ENCODE results near the gene PPP2R5D.
"Not testable (repeated sequence)": the region's sequence is repeated elsewhere in the genome, so short reads cannot be mapped to it uniquely, and the experiment has no call there.

PPP2R5D gene

DNA sequence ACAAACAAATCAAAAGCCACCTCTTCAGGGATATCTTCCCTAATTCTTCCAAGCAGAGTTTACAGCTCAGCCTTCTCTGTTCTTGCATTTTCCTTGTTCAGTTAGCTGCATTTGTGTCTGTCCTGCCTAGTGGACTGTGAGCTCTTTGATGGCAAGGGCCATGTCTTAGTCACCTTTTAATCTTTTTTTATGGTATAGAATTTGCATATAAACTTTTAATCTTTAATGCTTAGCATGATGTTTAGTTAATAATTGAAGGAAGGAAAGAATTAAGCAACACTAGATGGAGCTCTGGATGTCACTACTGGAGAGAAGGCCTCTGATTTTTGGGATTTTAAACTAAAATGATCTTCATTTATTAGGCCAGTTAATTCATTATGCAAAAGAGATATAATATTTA is 12.1 kb downstream of the PPP2R5D start:
- no peak for DNase-seq

DNA sequence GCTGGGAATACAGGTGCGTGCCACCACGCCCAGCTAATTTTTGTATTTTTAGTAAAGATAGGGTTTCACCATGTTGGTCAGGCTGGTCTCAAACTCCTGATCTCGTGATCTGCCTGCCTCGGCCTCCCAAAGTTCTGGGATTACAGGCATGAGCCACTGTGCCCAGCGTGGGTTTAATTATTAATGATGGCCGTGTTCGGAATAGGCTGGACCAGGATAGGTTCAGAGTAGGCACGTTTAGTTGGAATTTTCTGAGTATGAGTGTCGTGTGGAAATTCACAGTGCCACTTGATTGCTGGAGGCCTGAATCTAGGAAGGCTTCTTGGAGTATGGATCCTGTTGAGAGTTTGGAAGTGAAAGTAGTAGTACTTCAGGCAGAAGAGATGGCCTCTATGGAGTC is 13.8 kb downstream of the PPP2R5D start:
- not testable (repeated sequence) for DNase-seq

DNA sequence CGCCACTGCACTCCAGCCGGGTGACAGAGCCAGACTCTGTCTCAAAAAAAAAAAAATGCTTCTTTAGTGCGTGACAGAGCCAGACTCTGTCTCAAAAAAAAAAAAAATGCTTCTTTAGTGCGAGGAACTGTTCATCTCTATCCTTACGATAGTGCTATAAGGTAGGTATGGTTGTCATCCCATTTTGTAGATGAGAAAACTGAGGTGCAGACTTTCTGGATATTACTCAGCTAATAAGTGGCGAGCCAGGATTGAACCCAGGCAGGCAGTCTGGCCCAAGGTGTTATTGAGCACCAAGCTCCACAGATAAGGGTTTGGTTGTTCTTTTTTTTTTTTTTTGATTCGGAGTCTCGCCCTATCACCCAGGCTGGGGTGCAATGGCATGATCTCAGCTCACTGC is 17.5 kb downstream of the PPP2R5D start:
- no peak for DNase-seq

DNA sequence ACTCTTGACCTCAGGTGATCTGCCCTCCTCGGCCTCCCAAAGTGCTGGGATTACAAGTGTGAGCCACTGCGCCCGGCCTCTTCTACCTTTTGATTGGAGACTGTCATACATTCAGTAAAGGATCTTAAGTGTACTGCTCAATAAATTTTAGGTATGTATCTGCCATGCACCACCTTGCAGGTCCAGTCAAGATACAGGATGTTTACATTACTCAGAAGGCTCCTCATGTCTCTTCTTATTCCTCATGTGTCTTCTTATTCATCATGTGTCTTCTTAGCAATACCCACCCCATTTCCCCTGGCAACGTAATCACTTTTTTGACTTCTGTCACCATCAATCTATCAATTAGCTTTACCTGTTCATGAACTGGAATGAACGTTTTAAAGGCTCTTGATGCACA is 21.5 kb downstream of the PPP2R5D start:
- DNase-seq, result no peak

DNA sequence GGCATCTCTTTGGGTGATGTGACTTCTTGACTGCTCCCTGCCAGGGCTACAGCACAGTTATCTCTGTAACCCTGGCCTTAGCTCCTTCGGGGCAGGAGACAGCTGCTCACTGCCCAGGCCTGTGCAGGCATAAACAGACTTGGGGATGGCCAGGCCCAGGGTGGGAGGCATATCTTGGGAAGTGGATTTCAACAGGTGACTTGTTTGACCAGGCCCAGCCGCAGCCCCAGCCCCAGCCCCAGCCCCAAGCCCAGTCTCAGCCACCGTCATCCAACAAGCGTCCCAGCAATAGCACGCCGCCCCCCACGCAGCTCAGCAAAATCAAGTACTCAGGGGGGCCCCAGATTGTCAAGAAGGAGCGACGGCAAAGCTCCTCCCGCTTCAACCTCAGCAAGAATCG is 21.9 kb downstream of the PPP2R5D start:
- DNase-seq, result no peak

DNA sequence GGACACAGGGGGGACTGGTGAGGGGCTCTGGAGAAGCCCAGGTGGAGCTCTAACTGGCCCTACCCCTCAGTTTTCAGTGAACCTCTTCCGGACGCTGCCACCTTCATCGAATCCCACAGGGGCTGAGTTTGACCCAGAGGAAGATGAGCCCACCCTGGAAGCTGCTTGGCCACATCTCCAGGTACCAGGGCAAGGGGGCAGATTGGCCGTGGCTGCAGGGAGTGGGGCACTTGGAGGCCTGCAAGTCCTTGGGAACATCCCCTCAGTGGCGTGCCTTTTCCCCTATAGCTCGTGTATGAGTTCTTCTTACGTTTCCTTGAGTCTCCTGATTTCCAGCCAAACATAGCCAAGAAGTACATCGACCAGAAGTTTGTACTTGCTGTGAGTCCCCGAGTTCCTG is 22.8 kb downstream of the PPP2R5D start:
- no peak for DNase-seq

- peak; percentile 74 for DNase-seq
Measured at GRCh38 chr6:43009124-43009523, 24.8 kb downstream of the PPP2R5D start.

DNA sequence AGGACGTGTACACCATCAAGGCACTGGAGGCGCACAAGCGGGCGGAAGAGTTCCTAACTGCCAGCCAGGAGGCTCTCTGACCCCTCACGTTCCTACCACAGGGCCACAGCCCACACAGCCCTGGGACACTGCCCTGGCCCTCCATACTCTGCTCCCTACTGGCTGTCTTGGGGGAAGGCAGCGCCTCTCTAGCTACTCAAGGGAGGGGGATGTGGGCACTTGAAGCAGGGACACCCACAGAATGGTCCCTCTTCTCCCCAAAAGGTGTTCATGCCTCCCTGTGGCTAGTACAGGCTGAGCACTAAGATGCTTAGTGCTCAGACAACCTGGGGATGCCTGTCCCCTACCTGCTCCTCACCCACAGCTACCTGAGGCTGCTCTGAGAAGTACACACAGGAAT is 26.8 kb downstream of the PPP2R5D start:
- DNase-seq, result no peak

DNA sequence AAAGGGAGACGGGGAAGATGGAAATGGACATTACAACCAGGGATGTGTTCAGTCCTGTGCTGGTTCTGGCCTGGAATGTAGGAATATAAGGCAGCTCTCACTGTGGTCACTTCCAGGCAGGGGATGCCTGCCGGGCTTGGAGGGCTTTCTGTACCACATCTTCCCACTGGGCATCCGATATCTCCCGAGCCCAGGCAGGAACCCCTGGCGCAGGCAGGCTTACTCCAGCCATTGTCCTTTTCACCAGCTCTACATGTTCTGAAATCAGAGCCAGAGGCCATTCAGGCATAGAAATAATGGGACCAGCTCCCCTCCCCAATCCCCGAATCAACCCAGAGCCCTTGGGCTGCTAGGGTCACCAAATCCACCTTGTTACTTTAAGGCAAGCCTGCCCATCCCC is 28.0 kb downstream of the PPP2R5D start:
- no peak for DNase-seq

- no peak for DNase-seq
Measured at GRCh38 chr6:43013097-43013842, 28.9 kb downstream of the PPP2R5D start.

DNA sequence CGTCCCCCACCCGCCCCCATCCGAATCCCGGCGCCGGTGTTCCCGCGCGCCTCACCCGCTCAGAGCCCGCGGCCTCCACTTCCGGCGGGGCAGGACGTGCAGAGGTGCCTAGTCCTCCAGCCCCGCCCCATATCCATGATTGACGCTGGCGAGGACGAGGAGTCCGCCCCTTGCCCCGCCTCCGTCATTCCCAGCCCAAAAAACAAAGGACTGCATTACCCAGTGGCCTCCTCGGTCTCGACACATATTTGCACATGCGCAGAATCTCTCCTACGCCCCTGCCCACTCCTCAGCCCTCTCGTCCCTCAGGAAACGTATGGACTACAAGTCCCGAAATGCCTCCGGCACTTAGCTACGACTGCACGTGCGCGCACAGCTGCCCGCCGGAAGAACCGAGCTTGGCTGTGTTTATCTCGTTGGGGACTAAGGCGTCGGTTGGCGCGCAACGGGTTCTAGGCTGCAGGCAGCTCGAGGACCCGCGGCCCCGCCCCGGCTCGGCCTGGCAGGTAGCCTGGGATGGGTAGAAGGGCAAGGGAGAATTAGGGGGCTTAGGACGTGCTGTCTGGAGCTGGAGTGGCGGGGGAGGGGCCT is 29.6 kb downstream of the PPP2R5D start, which contains the start of the genes KLHDC3 and MEA1:
KLHDC3 (plus strand) TSS at position 407 of the 591 bp plus-strand sequence. CDS start 2,944 bp downstream, outside the sequence.
MEA1 (minus strand) TSS at position 104 of the 591 bp plus-strand sequence. CDS start 133 bp downstream, outside the sequence.
- peak; percentile 100 for DNase-seq

DNA sequence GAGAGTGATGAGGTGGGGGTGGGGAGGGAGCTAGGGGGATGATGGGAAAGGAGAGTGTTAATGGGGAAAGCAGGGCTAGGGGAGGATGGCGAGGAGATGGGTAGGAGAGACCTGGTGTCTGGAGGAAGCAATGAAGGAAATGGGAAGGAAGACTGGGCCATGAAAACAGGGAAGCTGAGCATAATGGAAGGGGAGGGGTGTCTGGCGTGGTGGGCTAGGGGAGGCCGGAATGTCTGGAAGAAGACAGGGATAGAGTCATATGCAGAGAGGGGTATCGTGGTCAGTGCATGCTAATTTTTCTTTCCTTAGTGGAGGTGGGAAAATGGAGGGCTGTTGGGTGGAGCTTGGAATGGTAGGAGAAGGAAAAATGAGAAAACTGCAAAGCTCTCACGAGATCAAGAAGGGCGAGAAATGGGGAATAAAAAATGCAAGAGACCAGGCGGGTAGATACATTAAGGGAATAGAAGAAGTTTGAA is 30.1 kb downstream of the PPP2R5D start:
- no peak for DNase-seq

GRCh38 chr6:43016176-43016942 is 32.0 kb downstream of the PPP2R5D start:
- DNase-seq, result no peak

DNA sequence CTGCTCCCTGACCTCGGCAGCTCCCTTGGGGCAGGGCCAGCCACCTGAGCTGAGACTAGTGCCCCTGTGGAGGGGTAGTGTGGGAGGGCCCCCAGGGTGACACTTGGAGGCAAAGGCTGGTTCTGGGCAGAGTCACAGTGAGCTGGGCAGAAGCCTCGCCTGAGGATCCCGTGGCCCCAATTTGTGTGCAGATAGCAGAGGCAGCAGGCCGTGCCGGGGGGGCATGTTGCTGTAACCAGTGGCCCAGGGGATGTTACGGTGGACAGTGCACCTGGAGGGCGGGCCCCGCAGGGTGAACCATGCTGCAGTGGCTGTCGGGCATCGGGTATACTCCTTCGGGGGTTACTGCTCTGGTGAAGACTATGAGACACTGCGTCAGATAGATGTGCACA is 32.6 kb downstream of the PPP2R5D start:
- DNase-seq, result no peak

DNA sequence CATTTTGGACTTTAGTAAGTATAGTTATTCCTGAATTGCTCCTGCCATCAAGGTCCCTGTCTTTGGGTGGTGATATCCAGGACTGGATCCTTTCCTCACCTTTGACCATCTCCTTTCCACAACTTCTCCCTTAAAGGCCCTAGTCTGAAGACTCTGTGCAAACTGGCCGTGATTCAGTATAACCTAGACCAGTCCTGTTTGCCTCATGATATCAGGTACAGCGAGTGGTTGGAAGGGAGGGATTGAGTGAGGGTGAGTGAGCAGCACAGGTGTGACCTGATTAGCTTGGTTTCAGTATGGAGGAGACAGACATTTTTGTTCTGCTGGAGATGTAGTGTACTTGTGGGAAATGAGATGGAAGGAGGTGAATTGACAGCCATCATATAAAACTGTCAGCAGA is 34.8 kb downstream of the PPP2R5D start:
- DNase-seq, result no peak

DNA sequence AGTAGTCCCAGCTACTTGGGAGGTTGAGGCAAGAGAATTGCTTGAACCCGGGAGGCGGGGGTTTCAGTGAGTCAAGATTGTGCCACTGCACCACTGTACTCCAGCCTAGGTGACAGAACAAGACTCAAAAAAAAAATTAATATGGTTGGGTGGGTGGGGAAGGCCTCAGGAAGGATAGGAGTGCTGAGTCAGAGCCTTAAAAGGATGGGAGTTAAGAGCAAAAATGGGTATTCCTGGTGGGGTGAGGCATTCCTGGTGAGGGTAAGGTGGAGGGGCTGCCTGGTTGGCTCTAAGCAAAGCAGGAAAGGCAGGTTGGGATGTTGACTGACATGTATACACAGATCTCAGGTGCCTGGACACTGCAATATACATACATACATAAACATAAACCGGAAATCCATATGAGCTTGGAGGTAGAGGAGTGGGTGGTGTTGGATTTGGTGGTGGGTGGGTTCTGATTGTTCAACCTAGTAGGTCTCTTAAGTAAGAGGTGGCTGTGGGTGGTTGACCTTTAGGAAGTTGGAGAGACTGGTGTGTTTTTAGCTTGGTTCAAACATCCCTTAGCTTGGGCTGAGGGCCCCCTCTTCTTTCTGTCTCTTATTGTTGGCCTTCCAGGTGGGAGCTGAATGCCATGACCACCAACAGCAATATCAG is 35.8 kb downstream of the PPP2R5D start:
- no peak for DNase-seq

GRCh38 chr6:43020847-43021246 is 36.5 kb downstream of the PPP2R5D start:
- peak; percentile 69 for DNase-seq

- DNase-seq, result peak; percentile 87
Measured at GRCh38 chr6:43021270-43022047, 37.1 kb downstream of the PPP2R5D start, which contains the start of gene RRP36. RRP36 (plus strand) TSS chr6:43021623; CDS start chr6:43021655, 32 bp downstream.

DNA sequence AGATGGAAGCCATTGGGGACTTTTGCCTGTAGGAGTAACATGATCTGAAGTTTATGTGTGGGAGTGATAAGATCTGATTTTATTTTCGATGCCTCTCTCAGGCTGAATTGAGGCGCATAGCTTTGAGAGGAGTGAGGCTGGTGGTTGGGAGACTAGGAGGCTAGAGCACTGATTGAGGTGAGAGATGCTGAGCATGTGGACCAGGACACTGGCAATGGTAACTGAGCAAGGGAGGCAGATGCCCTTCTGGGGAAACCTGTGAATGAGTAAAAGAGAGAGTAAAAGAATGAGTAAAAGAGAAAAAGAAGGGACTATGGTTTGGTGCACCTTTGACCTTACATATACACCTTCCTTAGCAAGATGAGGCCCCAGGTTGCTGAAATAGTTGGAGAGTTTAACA is 40.1 kb downstream of the PPP2R5D start:
- no peak for DNase-seq

GRCh38 chr6:43026365-43026764 is 42.0 kb downstream of the PPP2R5D start:
- no peak for DNase-seq

DNA sequence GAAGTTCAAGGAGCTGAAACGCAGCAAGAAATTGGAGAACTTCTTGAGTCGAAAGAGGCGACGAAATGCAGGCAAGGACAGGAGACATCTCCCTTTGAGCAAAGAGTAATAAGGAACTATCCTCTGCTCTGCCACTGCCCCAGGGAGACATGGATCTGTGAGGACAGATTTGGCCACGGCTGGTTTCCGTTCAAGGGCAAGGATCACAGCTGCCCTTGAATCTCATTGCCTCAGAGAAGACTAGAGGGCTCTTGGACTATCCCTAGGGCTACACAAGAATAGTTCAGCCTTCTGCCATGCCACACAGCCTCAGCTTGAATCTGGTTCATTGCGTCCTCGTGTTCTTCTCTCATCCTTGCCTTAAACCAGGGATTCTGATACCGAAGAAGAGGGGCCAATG is 44.8 kb downstream of the PPP2R5D start:
- DNase-seq, result no peak

GRCh38 chr6:43032326-43032725 is 48.0 kb downstream of the PPP2R5D start:
- DNase-seq, result no peak
